Measurements from ENCODE around the gene HEXA.

- no peak for TF ChIP-seq CTCF (IDR thresholded peaks at IDR 0.05; ENCODE audit: insufficient read depth, low read length, poor library complexity, severe bottlenecking)
- TF ChIP-seq EZH2phosphoT487 (conservative IDR thresholded peaks at IDR 0.05; ENCODE audit: low read length) = no peak
Observed at GRCh38 chr15:72331021-72331420, 44.8 kb downstream of the HEXA start.
